HG03469 (cell line): Measurements from ENCODE around the gene LRRN3.
A peak's percentile ranks its signal among the peaks of the same experiment; 100 is the strongest.
"Not testable (repeated sequence)": the region's sequence is repeated elsewhere in the genome, so short reads cannot be mapped to it uniquely, and the experiment has no call there.

Experiments used
- ATAC-seq: cut with Tn5 transposase; IDR thresholded peaks from one replicate; pipeline ENCODE4 v1.9.1; 2021; ENCODE audit warnings: mild to moderate bottlenecking, moderate library complexity, moderate number of reproducible peaks; ENCODE audit not compliant: unreplicated experiment

LRRN3 gene

GRCh38 chr7:111090846-111091245 is at the start of gene LRRN3:
Gene LRRN3 (plus strand): TSS chr7:111091127. CDS start chr7:111122773, 31,646 bp downstream.
- no peak for ATAC-seq

GRCh38 chr7:111041577-111041976 is 49.4 kb upstream of the LRRN3 start:
- no peak for ATAC-seq

DNA sequence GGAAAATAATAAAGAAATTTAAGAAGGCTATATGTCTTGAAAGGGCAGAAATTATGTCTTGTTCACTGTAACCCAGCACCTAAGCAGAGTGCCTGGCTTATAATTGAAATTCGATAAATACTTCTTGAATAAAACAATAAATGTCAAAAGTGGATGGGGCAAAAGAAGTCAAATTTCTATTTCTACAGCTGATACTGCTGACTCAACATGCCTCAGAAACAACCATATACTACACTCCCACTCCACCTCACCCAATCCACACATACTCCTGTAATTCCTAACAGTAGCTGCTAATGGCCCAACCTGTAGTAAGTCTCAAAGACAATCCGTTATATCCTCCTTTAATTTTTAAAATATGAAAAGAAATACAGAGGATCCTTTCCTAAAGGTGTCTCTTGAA is 48.1 kb upstream of the LRRN3 start:
- ATAC-seq, result no peak

DNA sequence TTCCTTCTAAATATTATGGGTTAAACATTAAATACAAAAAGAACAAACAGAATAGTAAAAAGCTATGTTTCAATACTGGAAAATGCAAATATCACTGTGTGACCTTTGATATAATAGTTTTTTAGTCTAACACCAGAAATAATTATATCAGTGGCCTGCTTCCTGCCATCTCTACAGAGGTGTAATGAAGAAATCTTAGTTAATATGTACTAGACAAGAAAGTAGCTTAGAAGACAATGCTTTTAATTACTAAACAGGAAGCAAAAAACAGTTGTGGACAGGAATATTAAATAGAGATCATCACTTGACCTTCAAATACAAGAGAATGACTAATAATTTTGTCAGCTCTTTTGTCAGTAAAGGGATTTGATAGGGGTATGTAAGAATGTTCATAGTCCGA is 47.4 kb upstream of the LRRN3 start:
- ATAC-seq, result peak; percentile 79

GRCh38 chr7:111045449-111045848 is 45.5 kb upstream of the LRRN3 start:
- no peak for ATAC-seq

DNA sequence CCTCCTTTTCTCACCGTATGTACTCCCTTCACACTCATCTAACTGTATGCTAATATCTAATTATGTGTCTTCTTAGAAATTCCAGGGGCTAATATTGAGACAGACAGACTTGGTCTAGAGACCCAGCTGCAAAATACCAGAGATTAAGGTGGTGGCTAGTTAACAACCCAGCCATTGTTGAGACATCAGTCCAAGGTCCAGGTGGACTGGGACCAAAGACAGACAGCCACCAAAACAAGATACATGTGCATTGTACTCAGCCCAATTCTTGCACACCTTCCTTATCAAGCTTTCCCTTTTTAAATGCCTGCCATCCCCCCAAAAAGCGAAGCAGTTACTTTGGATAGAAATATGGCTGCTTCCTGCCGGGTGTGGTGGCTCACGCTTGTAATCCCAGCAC is 43.3 kb upstream of the LRRN3 start:
- ATAC-seq, result no peak

GRCh38 chr7:111049971-111050680 is 40.8 kb upstream of the LRRN3 start:
- ATAC-seq, result no peak

- no peak for ATAC-seq
These were observed 40.0 kb upstream of the LRRN3 start for GRCh38 chr7:111050875-111051416.

- no peak for ATAC-seq
These were observed 39.1 kb upstream of the LRRN3 start for GRCh38 chr7:111051832-111052231.

DNA sequence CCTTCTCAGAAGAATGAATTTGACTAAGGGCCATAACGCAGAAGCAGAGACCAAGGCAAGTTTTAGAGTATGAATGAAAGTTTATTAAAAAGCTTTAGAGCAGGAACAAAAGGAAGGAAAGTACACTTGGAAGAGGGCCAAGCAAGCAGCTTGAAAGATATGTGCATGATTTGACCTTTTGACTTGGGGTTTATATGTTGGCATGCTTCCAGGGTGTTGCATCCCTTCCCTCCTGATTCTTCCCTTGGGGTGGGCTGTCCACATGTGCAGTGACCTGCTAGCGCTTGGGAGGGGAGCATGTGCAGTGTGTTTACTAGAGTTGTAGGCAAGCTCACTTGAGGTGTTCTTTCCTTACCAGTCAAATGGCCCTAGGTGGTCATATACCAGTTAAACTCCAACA is 37.9 kb upstream of the LRRN3 start:
- ATAC-seq, result no peak

- no peak for ATAC-seq
These were observed 34.6 kb upstream of the LRRN3 start for GRCh38 chr7:111056371-111056770.

GRCh38 chr7:111057066-111057465 is 33.9 kb upstream of the LRRN3 start:
- ATAC-seq, result no peak

DNA sequence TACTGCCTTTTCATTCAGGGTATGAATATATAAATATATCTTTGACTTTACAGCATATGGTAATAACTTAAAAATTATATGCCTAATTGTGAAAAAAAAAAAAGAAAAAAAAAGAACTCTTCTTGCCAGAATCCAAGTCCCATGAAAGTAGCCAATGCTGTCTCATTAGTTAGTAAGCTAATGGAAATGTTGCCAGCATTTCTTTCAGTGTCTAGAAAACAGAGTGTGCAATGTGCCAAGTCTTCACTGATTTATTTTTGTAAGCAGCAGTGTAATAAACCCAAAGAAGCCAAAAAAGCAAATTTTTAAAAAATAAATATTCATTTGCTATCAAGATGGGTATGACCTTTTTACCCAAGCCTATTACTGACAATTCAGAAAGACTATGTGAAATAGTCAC is 31.1 kb upstream of the LRRN3 start:
- ATAC-seq, result no peak

DNA sequence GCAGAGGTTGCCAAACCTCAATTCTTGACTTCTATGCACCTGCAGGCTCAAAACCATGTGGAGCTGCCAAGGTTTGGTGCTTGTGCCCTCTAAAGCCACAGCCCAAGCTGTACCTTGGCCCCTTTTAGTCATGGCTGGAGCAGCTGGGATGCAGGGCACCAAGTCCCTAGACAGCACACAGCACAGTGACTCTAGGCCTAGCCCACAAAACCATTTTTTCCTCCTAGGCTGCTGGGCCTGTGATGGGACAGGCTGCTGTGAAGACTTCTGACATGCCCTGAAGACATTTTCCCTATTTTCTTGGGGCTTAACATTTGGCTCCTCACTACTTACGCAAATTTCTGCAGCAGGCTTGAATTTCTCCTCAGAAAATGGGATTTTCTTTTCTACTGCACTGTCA is 27.8 kb upstream of the LRRN3 start:
- no peak for ATAC-seq

- ATAC-seq, result no peak
These were observed 23.7 kb upstream of the LRRN3 start for GRCh38 chr7:111067251-111067650.

- ATAC-seq, result no peak
These were observed 23.2 kb upstream of the LRRN3 start for GRCh38 chr7:111067682-111068081.

- ATAC-seq, result no peak
These were observed 22.3 kb upstream of the LRRN3 start for GRCh38 chr7:111068618-111069017.

DNA sequence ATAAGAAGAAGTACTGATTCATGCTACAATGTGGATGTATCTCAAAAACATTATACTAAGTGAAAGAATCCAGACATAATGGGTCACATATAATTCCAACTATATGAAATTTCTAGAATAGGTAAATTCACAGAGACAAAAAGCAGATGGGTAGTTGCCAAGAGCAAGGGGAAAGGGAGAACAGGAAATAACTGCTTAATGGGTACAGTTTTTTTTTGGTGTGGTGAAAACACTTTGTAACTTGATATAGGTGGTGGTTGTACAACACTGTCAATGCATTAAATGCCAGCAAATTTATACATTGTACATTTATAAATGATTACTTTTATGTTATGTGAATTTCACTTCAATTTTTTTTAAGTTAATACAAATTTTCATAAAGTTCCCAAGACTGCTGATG is 19.4 kb upstream of the LRRN3 start:
- ATAC-seq, result no peak

GRCh38 chr7:111072658-111073057 is 18.3 kb upstream of the LRRN3 start:
- ATAC-seq, result not testable (repeated sequence)

DNA sequence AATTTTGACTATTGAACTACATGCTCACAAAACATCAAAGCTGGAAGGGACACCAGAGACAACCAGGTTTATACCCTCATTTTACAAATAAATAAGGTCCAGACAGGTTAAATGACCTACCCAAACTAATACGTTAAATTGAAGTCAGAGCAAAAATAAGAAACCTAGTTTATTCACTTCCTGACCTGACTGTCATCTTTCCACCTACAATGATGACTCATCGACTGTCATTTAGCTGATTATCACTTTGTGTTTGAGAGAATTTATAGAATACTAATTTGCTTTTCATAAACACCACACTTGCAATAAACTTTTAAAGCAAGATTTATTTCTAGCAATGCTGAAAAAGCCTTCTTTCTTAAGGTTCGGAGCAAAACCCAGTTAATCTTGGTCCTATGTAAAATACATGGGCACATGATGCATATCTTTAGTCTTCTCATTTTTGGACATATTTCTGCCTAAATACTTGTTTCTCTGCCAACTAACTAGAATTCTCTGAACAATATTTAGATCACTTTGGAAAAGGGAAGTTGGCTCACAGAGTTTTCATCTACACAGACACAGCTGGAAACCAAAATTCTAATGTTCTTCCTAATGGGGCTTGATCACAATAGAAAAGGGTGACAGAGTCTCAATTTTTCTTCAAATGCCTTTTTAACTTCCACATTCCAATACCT is 16.7 kb upstream of the LRRN3 start:
- no peak for ATAC-seq

DNA sequence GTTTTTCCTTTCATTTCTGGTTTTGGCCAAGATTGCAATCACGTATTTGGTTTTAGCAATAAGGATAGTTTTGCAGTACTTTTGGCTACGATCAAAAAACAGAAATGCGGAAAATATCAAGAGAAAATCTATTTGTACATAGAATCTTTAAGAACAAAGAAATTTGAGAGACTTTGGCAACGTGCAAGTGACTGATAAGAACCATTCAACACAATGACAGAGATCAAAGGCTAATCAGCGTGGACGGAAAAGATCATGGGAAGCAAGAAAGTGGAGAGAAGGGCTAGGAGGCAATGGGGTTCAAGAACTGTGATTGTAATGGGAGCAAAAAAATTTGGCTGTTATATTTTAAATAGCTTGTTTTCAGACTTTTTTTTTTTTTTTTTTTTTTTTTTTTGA is 16.2 kb upstream of the LRRN3 start:
- ATAC-seq, result no peak

- no peak for ATAC-seq
These were observed 15.4 kb upstream of the LRRN3 start for GRCh38 chr7:111075498-111075897.
